ENCODE data around the gene CFAP46. TPM values are rescaled to one million over a fixed set of nuclear protein-coding genes. Genes with fewer than 3 reads are reported as not detected.

CFAP46 gene
- total and polyA plus RNA-seq, 10 of the 15 experiments (the other 5 are each of a cell fraction or from before 2014, with no cell fraction given), result 0.01 to 0.18 (median 0.03) TPM; not detected in 7

GRCh38 chr10:132959559-132959961, 17.2 kb upstream of the CFAP46 start (continued):
- no peak for TF ChIP-seq SIN3A (IDR thresholded peaks at IDR 0.05; ENCODE audit: low read depth, low read length)
- TF ChIP-seq CTCF (IDR thresholded peaks at IDR 0.05 in 2 of 3, conservative IDR thresholded peaks at IDR 0.05 in 1 of 3; ENCODE audit: control insufficient read depth in 2 of 3, extremely low read depth in 1 of 3, insufficient read depth in 1 of 3, low read depth in 3 of 3, low read length in 3 of 3), result no peak
- no peak for TF ChIP-seq MYC (IDR thresholded peaks at IDR 0.05; ENCODE audit: insufficient read depth, insufficient read length, insufficient replicate concordance, low read length, severe bottlenecking)
- TF ChIP-seq HDAC2 (IDR thresholded peaks at IDR 0.05), result no peak
- TF ChIP-seq STAT1 (conservative IDR thresholded peaks at IDR 0.05), result no peak
- no peak for TF ChIP-seq RB1 (IDR thresholded peaks at IDR 0.05; ENCODE audit: borderline replicate concordance)

- RAD21 ChIA-PET (ENCODE audit: unreplicated experiment), result no interaction called here
- no peak for ATAC-seq
- Histone ChIP-seq H3K79me2 (ENCODE audit: control insufficient read depth, insufficient read depth, low read length) (no peaks in the 10 kb centered on the region), H3K27ac (ENCODE audit: control insufficient read depth, insufficient read depth) (no peak overlapping the region), H3K36me3 (ENCODE audit: control insufficient read depth in 2 of 2, insufficient read depth in 2 of 2, low read length in 1 of 2) (no peaks in the 10 kb centered on the region), H3K27me3 (replicated peaks in 1 of 2; ENCODE audit: control insufficient read depth in 2 of 2, insufficient read depth in 2 of 2, low read length in 1 of 2) (no peaks in the 10 kb centered on the region), H3K4me3 (no peak overlapping the region), H3K9me3 (replicated peaks; ENCODE audit: control insufficient read depth, insufficient read depth, low read length) (no peaks in the 10 kb centered on the region), H4K20me1 (ENCODE audit: control insufficient read depth, insufficient read depth) (no peaks in the 10 kb centered on the region), H2AFZ (ENCODE audit: control insufficient read depth, low read depth, low read length) (no peak overlapping the region), H3K4me1 (ENCODE audit: control insufficient read depth, insufficient read depth, low read length) (peaks cover 3% of the 10 kb centered on the region; the same call in 1 of the 2 replicates), H3K9ac (ENCODE audit: control insufficient read depth, insufficient read depth, low read length) (no peak overlapping the region), H3K4me2 (ENCODE audit: control insufficient read depth, insufficient read depth) (no peak overlapping the region)
- WGBS (ENCODE audit: insufficient coverage, insufficient replicate concordance, low lambda C conversion rate, missing lambda C conversion rate), result 50% methylated on average over 23 of the region's 23 CpGs
- POLR2A ChIA-PET, result no interaction called here
- CTCF ChIA-PET, result no interaction called here
- intact Hi-C loops (cut with micrococcal nuclease; ENCODE audit: unreplicated experiment) (no loop called here), in situ Hi-C loops (cut with MboI) (no loop called here)
- SMC1A ChIA-PET (ENCODE audit: uncharacterized antibody, unreplicated experiment), result no interaction called here
- no TSS peak for BruUV-seq (replicated peaks)
- no peak for DNase-seq (ENCODE audit: low read depth, low spot score)
- FAIRE-seq, result no peak
- TF ChIP-seq USF2 (IDR thresholded peaks at IDR 0.05; ENCODE audit: borderline replicate concordance, low read depth, low read length) (no peak), REST (IDR thresholded peaks at IDR 0.05; ENCODE audit: low read depth, low read length) (no peak), PRDM15 (CRISPR knock-in tag; IDR thresholded peaks at IDR 0.05) (no peak), RAD21 (IDR thresholded peaks at IDR 0.05; ENCODE audit: insufficient read depth, low read depth, low read length) (no peak), RCOR1 (conservative IDR thresholded peaks at IDR 0.05; ENCODE audit: low read depth, low read length) (no peak)
Observed at GRCh38 chr10:132958883-132959558, 16.7 kb upstream of the CFAP46 start.
